PC-3 (cell line): Measurements from ENCODE around the gene ZNF385B.

Source experiments
- CTCF ChIP-seq: fragments of 300-600 bp; sonication (generic); conservative IDR thresholded peaks from 2 replicates; pipeline ENCODE4 v1.5.1; 2017; ENCODE audit warnings: antibody characterized with exemption, low read depth, mild to moderate bottlenecking, low read length
- EZH2 ChIP-seq: fragments of 300-600 bp; sonication (generic); IDR thresholded peaks from one replicate; pipeline ENCODE4 v1.6.1; 2017; ENCODE audit warnings: antibody characterized with exemption, mild to moderate bottlenecking, low read length; ENCODE audit not compliant: unreplicated experiment

- no peak for TF ChIP-seq CTCF
- TF ChIP-seq EZH2 = no peak
Measured at GRCh38 chr2:179553382-179553781, 308.0 kb downstream of the ZNF385B start.
